Erythroblast (primary cell): ENCODE results near the gene SESN1.

Experiments used
- GATA1 ChIP-seq: IDR thresholded peaks from 2 replicates; pipeline ENCODE4 v1.6.1; 2011; ENCODE audit warnings: low read depth, mild to moderate bottlenecking, control low read depth, low read length, moderate library complexity
- POLR2A ChIP-seq: IDR thresholded peaks from 2 replicates; pipeline ENCODE4 v1.6.1; 2011; ENCODE audit warnings: mild to moderate bottlenecking, low read length

- no peak for TF ChIP-seq POLR2A
- TF ChIP-seq GATA1, result no peak
These were observed 772 bp downstream of the SESN1 start for GRCh38 chr6:109093732-109094415.
